Thyroid gland (tissue), 4 donors: Measurements from ENCODE around the gene KCNQ1. TPM values are rescaled to one million over a fixed set of nuclear protein-coding genes. Genes with fewer than 3 reads are reported as not detected.

Source experiments
- DNase-seq, 2 donors: peaks; one replicate each; pipeline ENCODE4 v3.0.0-alpha.2; 2019
- H3K27ac ChIP-seq, 3 donors: fragments of 200-600 bp; sonication (generic); 1 replicate in 2 of 3; 2 replicates in 1 of 3; pipeline ENCODE4 v1.5.1; 2016 to 2019; ENCODE audit warnings: mild to moderate bottlenecking in 1 of 3, moderate library complexity in 1 of 3
- H3K27me3 ChIP-seq: fragments of 200-600 bp; sonication (generic); one replicate; pipeline ENCODE4 v1.5.1; 2019
- H3K36me3 ChIP-seq, 2 donors: fragments of 200-600 bp; sonication (generic); one replicate each; pipeline ENCODE4 v1.5.1; 2016 to 2019
- H3K4me1 ChIP-seq, 2 donors: fragments of 200-600 bp; sonication (generic); one replicate each; pipeline ENCODE4 v1.5.1; 2017 to 2019
- H3K4me3 ChIP-seq, 3 donors: fragments of 200-600 bp; sonication (generic); replicated peaks in 1 of 3; 1 replicate in 2 of 3; 2 replicates in 1 of 3; pipeline ENCODE4 v1.5.1; 2016; ENCODE audit warnings: mild to moderate bottlenecking in 1 of 3
- H3K9me3 ChIP-seq: fragments of 200-600 bp; sonication (generic); one replicate; pipeline ENCODE4 v1.5.1; 2017
- CTCF ChIP-seq, 6 experiments: fragments of 200-600 bp in 3 of 6; fragments of 450-650 bp in 3 of 6; sonication (generic) in 3 of 6; IDR thresholded peaks; one replicate each; pipeline ENCODE4 v1.5.1; 2016 to 2019; ENCODE audit warnings: antibody characterized with exemption in 6 of 6, mild to moderate bottlenecking in 2 of 6, inconsistent platforms in 1 of 6, moderate library complexity in 1 of 6
- POLR2A ChIP-seq, 2 donors: fragments of 450-650 bp; IDR thresholded peaks; one replicate each; pipeline ENCODE4 v1.6.1; 2017; ENCODE audit warnings: antibody characterized with exemption in 2 of 2, mild to moderate bottlenecking in 2 of 2, moderate library complexity in 1 of 2
- WGBS, 2 donors: methylation state at CpG; one replicate each; pipeline ENCODE4 v1.1.5; 2017; 5-methylcytosine and 5-hydroxymethylcytosine counted together
- intact Hi-C: fragments of 100-400 bp; cut with DNase I; formaldehyde crosslinking; loops from one replicate; pipeline ENCODE4 v1.15.1; 2023
- total RNA-seq, 4 donors: library from RNA; depleted of rRNA; stranded (reverse); fragments of >200 nt; gene quantifications; one replicate each; pipeline ENCODE4 v1.2.3, GENCODE V29; 2016

Gene KCNQ1
- total RNA-seq, 4 donors from 2014 or later = 51.3 to 103 (median 97.8) TPM

- Histone ChIP-seq H3K9me3 (no peaks in the 10 kb centered on the region), H3K27ac (peak overlapping the region in 2 of 3 donors; percentile 51 to 72), H3K36me3 (no peaks in the 10 kb centered on the region), H3K4me1 (peaks cover 4 to 8% of the 10 kb centered on the region in 2 donors), H3K27me3 (no peaks in the 10 kb centered on the region), H3K4me3 (no peak overlapping the region)
- TF ChIP-seq CTCF (IDR thresholded peaks at IDR 0.05) (no peak), POLR2A (IDR thresholded peaks at IDR 0.05) (no peak)
- intact Hi-C loops = no loop called here
- WGBS, 2 donors = 43 to 73% methylated on average over 20 of the region's 20 CpGs
- peak; percentile 64 to 90 for DNase-seq
Measured at GRCh38 chr11:2760196-2760871, 315.5 kb downstream of the KCNQ1 start.

- no peaks in the 10 kb centered on the region for H3K9me3 ChIP-seq
- H3K27me3 ChIP-seq = no peaks in the 10 kb centered on the region
- H3K27ac ChIP-seq = peak overlapping the region in 1 of 3 donors; percentile 27
- intact Hi-C loops = no loop called here
- H3K4me1 ChIP-seq = peaks cover 4 to 8% of the 10 kb centered on the region in 2 donors
- TF ChIP-seq CTCF (IDR thresholded peaks at IDR 0.05) (no peak), POLR2A (IDR thresholded peaks at IDR 0.05) (no peak)
- WGBS, 2 donors = 93 to 94% methylated on average over 27 to 28 of the region's 33 CpGs
- DNase-seq = peak; percentile 0 to 7
- no peak overlapping the region for H3K4me3 ChIP-seq
- no peaks in the 10 kb centered on the region for H3K36me3 ChIP-seq
Measured at GRCh38 chr11:2761131-2762030, 316.6 kb downstream of the KCNQ1 start.

GRCh38 chr11:2762031-2762380 is 317.2 kb downstream of the KCNQ1 start:
- no peak overlapping the region for H3K27ac ChIP-seq
- H3K4me1 ChIP-seq = peaks cover 4 to 8% of the 10 kb centered on the region in 2 donors
- WGBS, 2 donors = 90 to 93% methylated on average over 10 of the region's 10 CpGs
- H3K9me3 ChIP-seq = no peaks in the 10 kb centered on the region
- no peak overlapping the region for H3K4me3 ChIP-seq
- peak in 1 of 2 donors; percentile 2 for DNase-seq
- H3K36me3 ChIP-seq = no peaks in the 10 kb centered on the region
- no peak for TF ChIP-seq CTCF (IDR thresholded peaks at IDR 0.05)
- no peak for TF ChIP-seq POLR2A (IDR thresholded peaks at IDR 0.05)
- intact Hi-C loops = no loop called here
- no peaks in the 10 kb centered on the region for H3K27me3 ChIP-seq

GRCh38 chr11:2762451-2762850 is 317.6 kb downstream of the KCNQ1 start:
- H3K36me3 ChIP-seq = no peaks in the 10 kb centered on the region
- H3K9me3 ChIP-seq = no peaks in the 10 kb centered on the region
- peak in 1 of 2 donors; percentile 0 for DNase-seq
- no peak overlapping the region for H3K4me3 ChIP-seq
- no peak overlapping the region for H3K27ac ChIP-seq
- intact Hi-C loops = no loop called here
- TF ChIP-seq CTCF (IDR thresholded peaks at IDR 0.05) (no peak), POLR2A (IDR thresholded peaks at IDR 0.05) (no peak)
- H3K27me3 ChIP-seq = no peaks in the 10 kb centered on the region
- H3K4me1 ChIP-seq = peaks cover 4 to 8% of the 10 kb centered on the region in 2 donors
- WGBS, 2 donors = 93 to 95% methylated on average over 17 of the region's 17 CpGs

GRCh38 chr11:2763984-2764383 is 319.2 kb downstream of the KCNQ1 start:
- 69 to 76% methylated on average over 4 of the region's 4 CpGs for WGBS, 2 donors
- peaks cover 4 to 8% of the 10 kb centered on the region in 2 donors for H3K4me1 ChIP-seq
- DNase-seq = no peak
- no peaks in the 10 kb centered on the region for H3K27me3 ChIP-seq
- TF ChIP-seq CTCF (IDR thresholded peaks at IDR 0.05) = no peak
- H3K4me3 ChIP-seq = no peak overlapping the region
- intact Hi-C loops = no loop called here
- no peak overlapping the region for H3K27ac ChIP-seq
- H3K36me3 ChIP-seq = no peaks in the 10 kb centered on the region
- H3K9me3 ChIP-seq = no peaks in the 10 kb centered on the region
